ENCODE measurements around the gene TOMM40. TPM values are rescaled to one million over a fixed set of nuclear protein-coding genes. Genes with fewer than 3 reads are reported as not detected.

Gene TOMM40
- total and polyA plus RNA-seq, 2 of the 13 experiments (the other 11 are each of a cell fraction or from before 2014, with no cell fraction given): 72.0 to 110 TPM

DNA sequence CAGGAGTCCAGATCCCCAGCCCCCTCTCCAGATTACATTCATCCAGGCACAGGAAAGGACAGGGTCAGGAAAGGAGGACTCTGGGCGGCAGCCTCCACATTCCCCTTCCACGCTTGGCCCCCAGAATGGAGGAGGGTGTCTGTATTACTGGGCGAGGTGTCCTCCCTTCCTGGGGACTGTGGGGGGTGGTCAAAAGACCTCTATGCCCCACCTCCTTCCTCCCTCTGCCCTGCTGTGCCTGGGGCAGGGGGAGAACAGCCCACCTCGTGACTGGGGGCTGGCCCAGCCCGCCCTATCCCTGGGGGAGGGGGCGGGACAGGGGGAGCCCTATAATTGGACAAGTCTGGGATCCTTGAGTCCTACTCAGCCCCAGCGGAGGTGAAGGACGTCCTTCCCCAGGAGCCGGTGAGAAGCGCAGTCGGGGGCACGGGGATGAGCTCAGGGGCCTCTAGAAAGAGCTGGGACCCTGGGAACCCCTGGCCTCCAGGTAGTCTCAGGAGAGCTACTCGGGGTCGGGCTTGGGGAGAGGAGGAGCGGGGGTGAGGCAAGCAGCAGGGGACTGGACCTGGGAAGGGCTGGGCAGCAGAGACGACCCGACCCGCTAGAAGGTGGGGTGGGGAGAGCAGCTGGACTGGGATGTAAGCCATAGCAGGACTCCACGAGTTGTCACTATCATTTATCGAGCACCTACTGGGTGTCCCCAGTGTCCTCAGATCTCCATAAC lies 14.5 kb downstream of the TOMM40 start, which contains the start of gene APOE (continued):
- TF ChIP-seq, protein P1, sequence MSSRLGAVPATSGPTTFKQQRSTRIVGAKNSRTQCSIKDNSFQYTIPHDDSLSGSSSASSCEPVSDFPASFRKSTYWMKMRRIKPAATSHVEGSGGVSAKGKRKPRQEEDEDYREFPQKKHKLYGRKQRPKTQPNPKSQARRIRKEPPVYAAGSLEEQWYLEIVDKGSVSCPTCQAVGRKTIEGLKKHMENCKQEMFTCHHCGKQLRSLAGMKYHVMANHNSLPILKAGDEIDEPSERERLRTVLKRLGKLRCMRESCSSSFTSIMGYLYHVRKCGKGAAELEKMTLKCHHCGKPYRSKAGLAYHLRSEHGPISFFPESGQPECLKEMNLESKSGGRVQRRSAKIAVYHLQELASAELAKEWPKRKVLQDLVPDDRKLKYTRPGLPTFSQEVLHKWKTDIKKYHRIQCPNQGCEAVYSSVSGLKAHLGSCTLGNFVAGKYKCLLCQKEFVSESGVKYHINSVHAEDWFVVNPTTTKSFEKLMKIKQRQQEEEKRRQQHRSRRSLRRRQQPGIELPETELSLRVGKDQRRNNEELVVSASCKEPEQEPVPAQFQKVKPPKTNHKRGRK (CRISPR knock-in tag; IDR thresholded peaks at IDR 0.05): no peak
- TF ChIP-seq CBFB (CRISPR knock-in tag; IDR thresholded peaks at IDR 0.05) (no peak), ZBTB20 (CRISPR knock-in tag; IDR thresholded peaks at IDR 0.05; ENCODE audit: borderline replicate concordance, low read depth) (peak; percentile 18; the same call in 1 of the 2 replicates), ONECUT2 (CRISPR knock-in tag; IDR thresholded peaks at IDR 0.05) (no peak), SMYD3 (CRISPR knock-in tag; IDR thresholded peaks at IDR 0.05) (peak; percentile 45; the same call in 1 of the 2 replicates), ZNF547 (CRISPR knock-in tag; IDR thresholded peaks at IDR 0.05) (no peak), PPARG (CRISPR knock-in tag; conservative IDR thresholded peaks at IDR 0.05) (no peak), TEAD3 (CRISPR knock-in tag; optimal IDR thresholded peaks at IDR 0.05; ENCODE audit: borderline replicate concordance) (no peak), MEF2D (CRISPR knock-in tag; IDR thresholded peaks at IDR 0.05) (no peak), MIER2 (CRISPR knock-in tag; IDR thresholded peaks at IDR 0.05) (no peak), TCF12 (IDR thresholded peaks at IDR 0.05) (no peak), TCF12 (CRISPR knock-in tag; IDR thresholded peaks at IDR 0.05) (no peak), GTF3A (CRISPR knock-in tag; conservative IDR thresholded peaks at IDR 0.05) (no peak), TOPORS (CRISPR knock-in tag; IDR thresholded peaks at IDR 0.05) (0 out of 2 replicates have a peak, but pooled peaks have one; percentile 37), ZNF749 (CRISPR knock-in tag; IDR thresholded peaks at IDR 0.05; ENCODE audit: borderline replicate concordance) (no peak), DMAP1 (CRISPR knock-in tag; IDR thresholded peaks at IDR 0.05) (peak; percentile 65), DNMT1 (CRISPR knock-in tag; IDR thresholded peaks at IDR 0.05) (no peak; the same call in 1 of the 2 replicates), ATAD3A (CRISPR knock-in tag; IDR thresholded peaks at IDR 0.05) (no peak), MXI1 (IDR thresholded peaks at IDR 0.05; ENCODE audit: borderline replicate concordance, low read depth, low read length) (no peak; the same call in 2 of the 3 replicates), HDAC2 (CRISPR knock-in tag; IDR thresholded peaks at IDR 0.05) (peak; percentile 36)
- TF ChIP-seq, protein P2, sequence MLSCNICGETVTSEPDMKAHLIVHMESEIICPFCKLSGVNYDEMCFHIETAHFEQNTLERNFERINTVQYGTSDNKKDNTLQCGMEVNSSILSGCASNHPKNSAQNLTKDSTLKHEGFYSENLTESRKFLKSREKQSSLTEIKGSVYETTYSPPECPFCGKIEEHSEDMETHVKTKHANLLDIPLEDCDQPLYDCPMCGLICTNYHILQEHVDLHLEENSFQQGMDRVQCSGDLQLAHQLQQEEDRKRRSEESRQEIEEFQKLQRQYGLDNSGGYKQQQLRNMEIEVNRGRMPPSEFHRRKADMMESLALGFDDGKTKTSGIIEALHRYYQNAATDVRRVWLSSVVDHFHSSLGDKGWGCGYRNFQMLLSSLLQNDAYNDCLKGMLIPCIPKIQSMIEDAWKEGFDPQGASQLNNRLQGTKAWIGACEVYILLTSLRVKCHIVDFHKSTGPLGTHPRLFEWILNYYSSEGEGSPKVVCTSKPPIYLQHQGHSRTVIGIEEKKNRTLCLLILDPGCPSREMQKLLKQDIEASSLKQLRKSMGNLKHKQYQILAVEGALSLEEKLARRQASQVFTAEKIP (CRISPR knock-in tag; IDR thresholded peaks at IDR 0.05; ENCODE audit: borderline replicate concordance): no peak
- TF ChIP-seq, protein P3, sequence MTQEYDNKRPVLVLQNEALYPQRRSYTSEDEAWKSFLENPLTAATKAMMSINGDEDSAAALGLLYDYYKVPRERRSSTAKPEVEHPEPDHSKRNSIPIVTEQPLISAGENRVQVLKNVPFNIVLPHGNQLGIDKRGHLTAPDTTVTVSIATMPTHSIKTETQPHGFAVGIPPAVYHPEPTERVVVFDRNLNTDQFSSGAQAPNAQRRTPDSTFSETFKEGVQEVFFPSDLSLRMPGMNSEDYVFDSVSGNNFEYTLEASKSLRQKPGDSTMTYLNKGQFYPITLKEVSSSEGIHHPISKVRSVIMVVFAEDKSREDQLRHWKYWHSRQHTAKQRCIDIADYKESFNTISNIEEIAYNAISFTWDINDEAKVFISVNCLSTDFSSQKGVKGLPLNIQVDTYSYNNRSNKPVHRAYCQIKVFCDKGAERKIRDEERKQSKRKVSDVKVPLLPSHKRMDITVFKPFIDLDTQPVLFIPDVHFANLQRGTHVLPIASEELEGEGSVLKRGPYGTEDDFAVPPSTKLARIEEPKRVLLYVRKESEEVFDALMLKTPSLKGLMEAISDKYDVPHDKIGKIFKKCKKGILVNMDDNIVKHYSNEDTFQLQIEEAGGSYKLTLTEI (CRISPR knock-in tag; conservative IDR thresholded peaks at IDR 0.05): no peak
- TF ChIP-seq, protein P4, sequence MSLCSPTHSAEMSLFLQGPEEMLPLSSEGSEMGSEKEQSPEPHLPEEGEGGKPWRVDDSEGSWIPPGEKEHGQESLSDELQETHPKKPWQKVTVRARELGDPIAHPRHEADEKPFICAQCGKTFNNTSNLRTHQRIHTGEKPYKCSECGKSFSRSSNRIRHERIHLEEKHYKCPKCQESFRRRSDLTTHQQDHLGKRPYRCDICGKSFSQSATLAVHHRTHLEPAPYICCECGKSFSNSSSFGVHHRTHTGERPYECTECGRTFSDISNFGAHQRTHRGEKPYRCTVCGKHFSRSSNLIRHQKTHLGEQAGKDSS (CRISPR knock-in tag; IDR thresholded peaks at IDR 0.05; ENCODE audit: borderline replicate concordance, low read depth): no peak
- TF ChIP-seq, protein P5, sequence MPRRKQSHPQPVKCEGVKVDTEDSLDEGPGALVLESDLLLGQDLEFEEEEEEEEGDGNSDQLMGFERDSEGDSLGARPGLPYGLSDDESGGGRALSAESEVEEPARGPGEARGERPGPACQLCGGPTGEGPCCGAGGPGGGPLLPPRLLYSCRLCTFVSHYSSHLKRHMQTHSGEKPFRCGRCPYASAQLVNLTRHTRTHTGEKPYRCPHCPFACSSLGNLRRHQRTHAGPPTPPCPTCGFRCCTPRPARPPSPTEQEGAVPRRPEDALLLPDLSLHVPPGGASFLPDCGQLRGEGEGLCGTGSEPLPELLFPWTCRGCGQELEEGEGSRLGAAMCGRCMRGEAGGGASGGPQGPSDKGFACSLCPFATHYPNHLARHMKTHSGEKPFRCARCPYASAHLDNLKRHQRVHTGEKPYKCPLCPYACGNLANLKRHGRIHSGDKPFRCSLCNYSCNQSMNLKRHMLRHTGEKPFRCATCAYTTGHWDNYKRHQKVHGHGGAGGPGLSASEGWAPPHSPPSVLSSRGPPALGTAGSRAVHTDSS (CRISPR knock-in tag; conservative IDR thresholded peaks at IDR 0.05): no peak

Measured in HepG2 (cell line).